K562 (cell line): ENCODE measurements around the gene DHDH. TPM values are rescaled to one million over a fixed set of nuclear protein-coding genes. Genes with fewer than 3 reads are reported as not detected.

Experiments
- ADNP ChIP-seq: fragments of 200-800 bp; sonication (Bioruptor generic); IDR thresholded peaks from 2 replicates; pipeline ENCODE4 v1.6.1; 2016; ENCODE audit warnings: missing genetic modification characterization, missing compliant biosample characterization
- BHLHE40 ChIP-seq: IDR thresholded peaks from 2 replicates; pipeline ENCODE4 v1.6.1; 2011; ENCODE audit warnings: low read length, improper control_type of control experiment
- CHD2 ChIP-seq: IDR thresholded peaks from 2 replicates; pipeline ENCODE4 v1.6.1; 2011; ENCODE audit warnings: low read depth, low read length
- DPF2 ChIP-seq: fragments of 450-650 bp; IDR thresholded peaks from 2 replicates; pipeline ENCODE4 v1.6.1; 2016
- EP400 ChIP-seq: fragments of 450-650 bp; IDR thresholded peaks from 2 replicates; pipeline ENCODE4 v1.6.1; 2017; ENCODE audit warnings: antibody characterized with exemption, mild to moderate bottlenecking, moderate library complexity
- EZH2 ChIP-seq: IDR thresholded peaks from 2 replicates; pipeline ENCODE4 v1.6.1; 2012; ENCODE audit warnings: low read depth, mild to moderate bottlenecking, inconsistent platforms, low read length, borderline replicate concordance
- FOXK2 ChIP-seq, 2 experiments: fragments of 450-650 bp; IDR thresholded peaks in 1 of 2; conservative IDR thresholded peaks in 1 of 2; 2 replicates each; pipeline ENCODE4 v1.6.1; 2016; ENCODE audit warnings: low read depth in 2 of 2, mild to moderate bottlenecking in 1 of 2
- HES1 ChIP-seq: fragments of 450-650 bp; IDR thresholded peaks from 2 replicates; pipeline ENCODE4 v1.6.1; 2016; ENCODE audit warnings: low read depth, mild to moderate bottlenecking, moderate library complexity
- HLTF ChIP-seq: fragments of 450-650 bp; IDR thresholded peaks from 2 replicates; pipeline ENCODE4 v1.6.1; 2016
- KDM2B ChIP-seq: fragments of 250-450 bp; sonication (Bioruptor Pico); IDR thresholded peaks from 2 replicates; pipeline ENCODE4 v1.8.0; 2021; ENCODE audit warnings: mild to moderate bottlenecking, moderate library complexity
- KDM5B ChIP-seq: fragments of 200-600 bp; sonication (generic); IDR thresholded peaks from 2 replicates; pipeline ENCODE4 v1.6.1; 2012; ENCODE audit warnings: low read depth, mild to moderate bottlenecking, moderate library complexity, low read length, control low read depth, inconsistent platforms; ENCODE audit not compliant: insufficient replicate concordance
- KLF1 ChIP-seq: fragments of 450-650 bp; IDR thresholded peaks from 2 replicates; pipeline ENCODE4 v1.6.1; 2016; ENCODE audit warnings: missing genetic modification characterization, missing compliant biosample characterization
- KLF13 ChIP-seq: fragments of 450-650 bp; IDR thresholded peaks from 2 replicates; pipeline ENCODE4 v1.6.1; 2016; ENCODE audit warnings: missing genetic modification characterization, low read depth, mild to moderate bottlenecking, missing compliant biosample characterization, moderate library complexity, borderline replicate concordance
- MAX ChIP-seq: sonication (generic); formaldehyde crosslinking; IDR thresholded peaks from 2 replicates; pipeline ENCODE4 v1.9.0; 2022; ENCODE audit warnings: mild to moderate bottlenecking, missing genetic modification reagents
- MIER1 ChIP-seq: fragments of 450-650 bp; IDR thresholded peaks from 2 replicates; pipeline ENCODE4 v1.6.1; 2016; ENCODE audit warnings: antibody characterized with exemption, mild to moderate bottlenecking, low read depth
- NFIC ChIP-seq: fragments of 450-650 bp; IDR thresholded peaks from 2 replicates; pipeline ENCODE4 v1.6.1; 2017; ENCODE audit warnings: mild to moderate bottlenecking, inconsistent platforms
- SMARCC2 ChIP-seq: fragments of 450-650 bp; IDR thresholded peaks from 2 replicates; pipeline ENCODE4 v1.6.1; 2017; ENCODE audit warnings: antibody characterized with exemption, moderate library complexity, mild to moderate bottlenecking, low read depth
- STAT6 ChIP-seq: sonication (generic); formaldehyde crosslinking; IDR thresholded peaks from 2 replicates; pipeline ENCODE4 v1.8.1; 2023; ENCODE audit warnings: mild to moderate bottlenecking, missing genetic modification reagents
- TAF9B ChIP-seq: fragments of 450-650 bp; IDR thresholded peaks from 2 replicates; pipeline ENCODE4 v1.6.1; 2018; ENCODE audit warnings: mild to moderate bottlenecking; ENCODE audit not compliant: partially characterized antibody
- TARDBP ChIP-seq: fragments of 450-650 bp; IDR thresholded peaks from 2 replicates; pipeline ENCODE4 v1.6.1; 2016
- TCFL5 ChIP-seq: fragments of 250-450 bp; sonication (Bioruptor Pico); conservative IDR thresholded peaks from 2 replicates; pipeline ENCODE4 v1.6.1; 2021; ENCODE audit warnings: mild to moderate bottlenecking, moderate library complexity, matching md5 sums
- ZKSCAN1 ChIP-seq: fragments of 150-350 bp; IDR thresholded peaks from 2 replicates; pipeline ENCODE4 v1.6.1; 2016; ENCODE audit warnings: low read depth, low read length
- ZNF3 ChIP-seq: fragments of 250-450 bp; sonication (Bioruptor Pico); IDR thresholded peaks from 2 replicates; pipeline ENCODE4 v1.5.0; 2021; ENCODE audit warnings: mild to moderate bottlenecking, moderate library complexity
- ZNF316 ChIP-seq: fragments of 450-650 bp; IDR thresholded peaks from 2 replicates; pipeline ENCODE4 v1.6.1; 2016
- ZNF395 ChIP-seq: fragments of 200-800 bp; sonication (Bioruptor generic); IDR thresholded peaks from 2 replicates; pipeline ENCODE4 v1.6.1; 2017; ENCODE audit warnings: missing genetic modification characterization, missing compliant biosample characterization
- ZNF436 ChIP-seq: fragments of 250-450, 450-650 bp; sonication (Bioruptor Pico); formaldehyde crosslinking; IDR thresholded peaks from 2 replicates; pipeline ENCODE4 v1.7.0; 2020; ENCODE audit warnings: mild to moderate bottlenecking
- ZSCAN29 ChIP-seq: fragments of 450-650 bp; IDR thresholded peaks from 2 replicates; pipeline ENCODE4 v1.6.1; 2017
- polyA plus RNA-seq, 8 experiments: library from polyadenylated mRNA; depleted of rRNA in 4 of 8; stranded (reverse) in 5 of 8; unstranded in 3 of 8; fragments of >200 nt; fragmentation: Nextera tagmentation in 2 of 8; fragmentation: Illumina TruSeq in 1 of 8; extraction: Ambion mirVana in 2 of 8; extraction: Trizol in 1 of 8; gene quantifications; 2 replicates each; pipeline versions ENCODE4 v1.2.1 to v1.2.3, GENCODE V29; 2011 to 2014; ENCODE audit warnings: inconsistent platforms in 1 of 8, missing spikeins in 1 of 8
- total RNA-seq, 7 experiments: library from RNA; depleted of rRNA in 6 of 7; stranded (reverse); fragments of >200 nt in 6 of 7; fragmentation: Illumina TruSeq in 2 of 7; extraction: Trizol in 2 of 7; gene quantifications; 2 replicates each; pipeline versions ENCODE4 v1.2.1 to v1.2.3, GENCODE V29; 2011 to 2021; ENCODE audit warnings: low replicate concordance in 1 of 7

The DHDH gene
- total and polyA plus RNA-seq, 9 of the 15 experiments (the other 6 are each of a cell fraction or from before 2014, with no cell fraction given), result 0.37 to 1.9 (median 0.87) TPM

GRCh38 chr19:48950830-48951519 lies 17.5 kb downstream of the DHDH start (continued):
- TF ChIP-seq NFIC (no peak), SMARCC2 (no peak), ADNP (tag) (0 out of 2 replicates have a peak, but pooled peaks have one; percentile 10), HLTF (no peak), ZNF316 (no peak), STAT6 (CRISPR knock-in tag) (0 out of 2 replicates have a peak, but pooled peaks have one; percentile 4), ZKSCAN1 (no peak), ZNF436 (CRISPR knock-in tag) (no peak), KLF1 (tag) (no peak), BHLHE40 (0 out of 2 replicates have a peak, but pooled peaks have one; percentile 14), FOXK2 (conservative IDR thresholded peaks at IDR 0.05 in 1 of 2, IDR thresholded peaks at IDR 0.05 in 1 of 2; ENCODE audit: low read depth in 2 of 2) (peak in 1 of 2 experiments; percentile 33; a peak in 1 of 4 replicates), DPF2 (peak; percentile 67), ZNF395 (CRISPR knock-in tag) (peak; percentile 22; the same call in 1 of the 2 replicates), KDM5B (no peak), ZSCAN29 (no peak), CHD2 (no peak), MAX (CRISPR knock-in tag) (peak; percentile 23; the same call in 1 of the 2 replicates), TARDBP (no peak), ZNF3 (CRISPR knock-in tag) (no peak), TAF9B (no peak), HES1 (no peak), KDM2B (CRISPR knock-in tag) (no peak), KLF13 (tag) (no peak), EZH2 (no peak), EP400 (0 out of 2 replicates have a peak, but pooled peaks have one; percentile 17), MIER1 (no peak), TCFL5 (CRISPR knock-in tag) (no peak)
